AG04450 (cell line): Measurements from ENCODE around the gene ST3GAL4. TPM values are rescaled to one million over a fixed set of nuclear protein-coding genes. Genes with fewer than 3 reads are reported as not detected.

Experiments
- CTCF ChIA-PET: fragments of 300-600, 350-600 bp; formaldehyde crosslinking; extraction: SDS; loops from one replicate; lab custom pipeline; 2022; ENCODE audit warnings: antibody characterized with exemption, inconsistent platforms; lab: Charles Lee
- POLR2A ChIA-PET: fragments of 350-600 bp; formaldehyde crosslinking; extraction: SDS; loops from one replicate; lab custom pipeline; 2021; ENCODE audit warnings: antibody characterized with exemption, inconsistent platforms; lab: Yijun Ruan, JAX
- DNase-seq: peaks from one replicate; pipeline ENCODE4 v3.0.0-alpha.2; 2011; ENCODE audit warnings: low read depth, low spot score
- H3K27ac ChIP-seq: one replicate; pipeline ENCODE4 v1.5.1; 2012; ENCODE audit warnings: low read depth, low read length, control low read depth
- H3K27me3 ChIP-seq: one replicate; pipeline ENCODE4 v1.6.0; 2012; ENCODE audit warnings: low read length; ENCODE audit not compliant: control insufficient read depth, insufficient read depth
- H3K4me3 ChIP-seq: 2 replicates; pipeline ENCODE4 v1.5.1; 2011; ENCODE audit warnings: mild to moderate bottlenecking, low read depth, low read length, control low read depth
- H3K9me3 ChIP-seq: 2 replicates; pipeline ENCODE4 v1.5.1; 2012; ENCODE audit warnings: low read length; ENCODE audit not compliant: control insufficient read depth, insufficient read depth
- CTCF ChIP-seq: IDR thresholded peaks from 2 replicates; pipeline ENCODE4 v1.5.1; 2011; ENCODE audit warnings: low read depth, low read length, control low read depth, inconsistent platforms
- polyA plus RNA-seq: library from polyadenylated mRNA; depleted of rRNA; stranded (reverse); fragments of >200 nt; gene quantifications from 2 replicates; pipeline ENCODE4 v1.2.3, GENCODE V29; 2011

ST3GAL4 gene
- polyA plus RNA-seq, 1 experiment: 13.1 TPM

- TF ChIP-seq CTCF: no peak
- ChIA-PET POLR2A (no interaction called here), CTCF (interaction anchor here (1.0 to 1.1 kb wide), 2 partner anchors 24 to 146 kb away, joined by 3 read pairs; no protein-coding TSS in a partner anchor)
- no peak overlapping the region for H3K27ac ChIP-seq
- no peaks in the 10 kb centered on the region for H3K27me3 ChIP-seq
- DNase-seq: no peak
- no peaks in the 10 kb centered on the region for H3K9me3 ChIP-seq
- H3K4me3 ChIP-seq: no peak overlapping the region
Measured at GRCh38 chr11:126334659-126335462, 20.6 kb upstream of the ST3GAL4 start.

GRCh38 chr11:126335463-126335760, 20.1 kb upstream of the ST3GAL4 start:
- POLR2A ChIA-PET: no interaction called here

GRCh38 chr11:126336138-126336541, 19.3 kb upstream of the ST3GAL4 start:
- H3K9me3 ChIP-seq: no peaks in the 10 kb centered on the region
- no peak for TF ChIP-seq CTCF
- no peak overlapping the region for H3K4me3 ChIP-seq
- ChIA-PET CTCF (no interaction called here), POLR2A (no interaction called here)
- H3K27ac ChIP-seq: no peak overlapping the region
- no peaks in the 10 kb centered on the region for H3K27me3 ChIP-seq
- no peak for DNase-seq

More at GRCh38 chr11:126335463-126335760, 20.1 kb upstream of the ST3GAL4 start:
- DNase-seq: no peak
- TF ChIP-seq CTCF: no peak
- Histone ChIP-seq H3K27me3 (no peaks in the 10 kb centered on the region), H3K4me3 (no peak overlapping the region), H3K27ac (no peak overlapping the region), H3K9me3 (no peaks in the 10 kb centered on the region)
- CTCF ChIA-PET: interaction anchor here (1.1 kb wide), 1 partner anchor 25 kb away, joined by 3 read pairs; no protein-coding TSS in a partner anchor

- ChIA-PET POLR2A (no interaction called here), CTCF (interaction anchor here (0.9 to 1.6 kb wide), 2 partner anchors 26 to 144 kb away, joined by 3 to 6 read pairs; no protein-coding TSS in a partner anchor)
- no peak for TF ChIP-seq CTCF
- H3K27me3 ChIP-seq: no peaks in the 10 kb centered on the region
- no peak overlapping the region for H3K4me3 ChIP-seq
- no peak overlapping the region for H3K27ac ChIP-seq
- H3K9me3 ChIP-seq: no peaks in the 10 kb centered on the region
- DNase-seq: no peak
Measured at GRCh38 chr11:126336671-126337101, 18.8 kb upstream of the ST3GAL4 start.

GRCh38 chr11:126337126-126337473, 18.4 kb upstream of the ST3GAL4 start:
- no peak overlapping the region for H3K4me3 ChIP-seq
- ChIA-PET POLR2A (interaction anchor here (1.2 kb wide), 1 partner anchor 18 kb away, joined by 4 read pairs; the partner anchor contains the start of gene ST3GAL4), CTCF (interaction anchor here (0.9 to 1.6 kb wide), 2 partner anchors 26 to 144 kb away, joined by 3 to 6 read pairs; no protein-coding TSS in a partner anchor)
- H3K9me3 ChIP-seq: no peaks in the 10 kb centered on the region
- no peak for DNase-seq
- TF ChIP-seq CTCF: no peak
- no peak overlapping the region for H3K27ac ChIP-seq
- H3K27me3 ChIP-seq: no peaks in the 10 kb centered on the region
